SK-N-DZ (cell line): ENCODE data around the gene PCDH19.

Experiments
- DNase-seq: peaks from one replicate; pipeline ENCODE4 v3.0.0-alpha.2; 2015; ENCODE audit warnings: low spot score

The PCDH19 gene

GRCh38 chrX:100405424-100405823 is 4.6 kb downstream of the PCDH19 start:
- DNase-seq, result no peak

- DNase-seq, result no peak
These were observed 5.2 kb downstream of the PCDH19 start for GRCh38 chrX:100404851-100405250.

GRCh38 chrX:100395781-100396180 is 14.3 kb downstream of the PCDH19 start:
- no peak for DNase-seq

GRCh38 chrX:100381619-100382018 is 28.5 kb downstream of the PCDH19 start:
- no peak for DNase-seq

- peak; percentile 24 for DNase-seq
These were observed 30.6 kb downstream of the PCDH19 start for GRCh38 chrX:100379388-100379986.

- no peak for DNase-seq
These were observed 32.2 kb downstream of the PCDH19 start for GRCh38 chrX:100377826-100378225.

GRCh38 chrX:100376576-100376975 is 33.5 kb downstream of the PCDH19 start:
- no peak for DNase-seq

GRCh38 chrX:100373673-100374072 is 36.4 kb downstream of the PCDH19 start:
- DNase-seq, result no peak

GRCh38 chrX:100368167-100368566 is 41.9 kb downstream of the PCDH19 start:
- DNase-seq, result no peak

- DNase-seq, result no peak
These were observed 46.2 kb downstream of the PCDH19 start for GRCh38 chrX:100363896-100364295.

GRCh38 chrX:100358766-100359165 is 51.3 kb downstream of the PCDH19 start:
- DNase-seq, result no peak

- no peak for DNase-seq
These were observed 53.6 kb downstream of the PCDH19 start for GRCh38 chrX:100356351-100356896.

- no peak for DNase-seq
These were observed 54.4 kb downstream of the PCDH19 start for GRCh38 chrX:100355680-100356079.

GRCh38 chrX:100353326-100353725 is 56.7 kb downstream of the PCDH19 start:
- no peak for DNase-seq

- no peak for DNase-seq
These were observed 59.2 kb downstream of the PCDH19 start for GRCh38 chrX:100350704-100351489.

GRCh38 chrX:100349391-100349790 is 60.7 kb downstream of the PCDH19 start:
- DNase-seq, result no peak

GRCh38 chrX:100341142-100341510 is 68.9 kb downstream of the PCDH19 start:
- no peak for DNase-seq

- no peak for DNase-seq
These were observed 69.5 kb downstream of the PCDH19 start for GRCh38 chrX:100340491-100341141.

- no peak for DNase-seq
These were observed 81.7 kb downstream of the PCDH19 start for GRCh38 chrX:100328351-100328750.

- no peak for DNase-seq
These were observed 90.4 kb downstream of the PCDH19 start for GRCh38 chrX:100319716-100320115.

- no peak for DNase-seq
These were observed 93.1 kb downstream of the PCDH19 start for GRCh38 chrX:100316987-100317386.

- DNase-seq, result no peak
These were observed 94.5 kb downstream of the PCDH19 start for GRCh38 chrX:100315566-100315965.

- no peak for DNase-seq
These were observed 110.5 kb downstream of the PCDH19 start for GRCh38 chrX:100299559-100299958.
